SK-N-SH (cell line): Measurements from ENCODE around the gene DOK3. TPM values are rescaled to one million over a fixed set of nuclear protein-coding genes. Genes with fewer than 3 reads are reported as not detected.
A peak's percentile ranks its signal among the peaks of the same experiment; 100 is the strongest.

Experiments
- CTCF ChIA-PET: fragments of 300-600, 350-600 bp; formaldehyde crosslinking; extraction: SDS; loops from one replicate; lab custom pipeline; 2021; lab: Yijun Ruan, JAX
- POLR2A ChIA-PET: fragments of 350-600 bp; sonication (Branson Sonifier 250); formaldehyde crosslinking; extraction: SDS; loops from one replicate; lab custom pipeline; 2020; ENCODE audit warnings: antibody characterized with exemption, inconsistent platforms; lab: Yijun Ruan, JAX
- DNase-seq: peaks from one replicate; pipeline ENCODE4 v3.0.0; 2012
- H2AFZ ChIP-seq: fragments of 200-600 bp; sonication (generic); 2 replicates; pipeline ENCODE4 v1.8.1; 2016; ENCODE audit warnings: antibody characterized with exemption, mild to moderate bottlenecking, low read depth
- H3F3A ChIP-seq: fragments of 200-600 bp; sonication (generic); replicated peaks from 2 replicates; pipeline ENCODE3; 2016; ENCODE audit warnings: antibody characterized with exemption, mild to moderate bottlenecking; ENCODE audit not compliant: insufficient read depth
- H3K27ac ChIP-seq, 2 experiments: fragments of 200-500 bp in 1 of 2; fragments of 200-600 bp in 1 of 2; sonication (Bioruptor generic) in 1 of 2; sonication (generic), shearing (Covaris generic) in 1 of 2; 2 replicates each; pipeline versions ENCODE4 v1.5.1 to v1.6.1; 2014 to 2016; ENCODE audit warnings: low read depth in 2 of 2, inconsistent platforms in 1 of 2, low read length in 1 of 2, mild to moderate bottlenecking in 1 of 2, mixed read lengths in 1 of 2
- H3K27me3 ChIP-seq: fragments of 200-600 bp; sonication (generic), shearing (Covaris generic); 2 replicates; pipeline ENCODE4 v1.6.1; 2016; ENCODE audit warnings: mixed run types; ENCODE audit not compliant: insufficient read depth
- H3K36me3 ChIP-seq, 2 experiments: fragments of 200-500 bp in 1 of 2; fragments of 200-600 bp in 1 of 2; sonication (Bioruptor generic) in 1 of 2; sonication (generic) in 1 of 2; replicated peaks in 1 of 2; 2 replicates each; pipeline versions ENCODE3 to v1.5.1; 2014 to 2016; ENCODE audit warnings: low read length in 1 of 2, mild to moderate bottlenecking in 1 of 2; ENCODE audit not compliant: insufficient read depth in 2 of 2, control insufficient read depth in 1 of 2
- H3K4me1 ChIP-seq, 2 experiments: fragments of 200-500 bp in 1 of 2; fragments of 200-600 bp in 1 of 2; sonication (Bioruptor generic) in 1 of 2; sonication (generic), shearing (Covaris generic) in 1 of 2; 2 replicates each; pipeline versions ENCODE4 v1.5.1 to v1.6.1; 2014 to 2016; ENCODE audit warnings: low read depth in 1 of 2, low read length in 1 of 2, mixed run types in 1 of 2; ENCODE audit not compliant: insufficient read depth in 2 of 2, control insufficient read depth in 1 of 2
- H3K4me2 ChIP-seq: fragments of 200-600 bp; sonication (generic), shearing (Covaris generic); 2 replicates; pipeline ENCODE4 v1.6.1; 2017; ENCODE audit warnings: mixed run types
- H3K4me3 ChIP-seq, 2 experiments: fragments of 200-500 bp in 1 of 2; fragments of 200-600 bp in 1 of 2; sonication (Bioruptor generic) in 1 of 2; sonication (generic), shearing (Covaris generic) in 1 of 2; 2 replicates each; pipeline versions ENCODE4 v1.5.1 to v1.8.1; 2014 to 2016; ENCODE audit warnings: low read depth in 2 of 2, inconsistent platforms in 1 of 2, low read length in 1 of 2, mild to moderate bottlenecking in 1 of 2, mixed read lengths in 1 of 2, moderate library complexity in 1 of 2
- H3K79me2 ChIP-seq: fragments of 200-600 bp; sonication (generic); 2 replicates; pipeline ENCODE4 v1.8.1; 2017; ENCODE audit warnings: mild to moderate bottlenecking; ENCODE audit not compliant: insufficient read depth
- H3K9ac ChIP-seq: fragments of 200-600 bp; sonication (generic); 2 replicates; pipeline ENCODE4 v1.6.1; 2017; ENCODE audit warnings: mixed run types
- H3K9me2 ChIP-seq: fragments of 200-600 bp; sonication (generic); 2 replicates; pipeline ENCODE4 v1.6.1; 2017; ENCODE audit warnings: mixed run types
- H3K9me3 ChIP-seq: fragments of 200-600 bp; sonication (generic); 2 replicates; pipeline ENCODE4 v1.6.1; 2017; ENCODE audit warnings: mixed run types, mild to moderate bottlenecking, moderate library complexity
- H4K20me1 ChIP-seq: fragments of 200-600 bp; sonication (generic); 2 replicates; pipeline ENCODE4 v1.6.1; 2017; ENCODE audit warnings: mild to moderate bottlenecking, mixed run types; ENCODE audit not compliant: insufficient read depth
- FOSL2 ChIP-seq: IDR thresholded peaks from 2 replicates; pipeline ENCODE4 v1.4.0; 2012; ENCODE audit warnings: low read depth, mild to moderate bottlenecking, moderate library complexity, borderline replicate concordance
- GABPA ChIP-seq: IDR thresholded peaks from 2 replicates; pipeline ENCODE4 v1.4.0; 2012; ENCODE audit warnings: low read depth, mild to moderate bottlenecking
- GATA2 ChIP-seq: sonication (generic); formaldehyde crosslinking; IDR thresholded peaks from 2 replicates; pipeline ENCODE4 v1.5.0; 2020; ENCODE audit warnings: mild to moderate bottlenecking, missing genetic modification reagents
- JUND ChIP-seq: IDR thresholded peaks from 2 replicates; pipeline ENCODE4 v1.4.0; 2012
- POLR2AphosphoS5 ChIP-seq: IDR thresholded peaks from 2 replicates; pipeline ENCODE4 v1.6.1; 2012; ENCODE audit warnings: low read depth, low read length
- RFX5 ChIP-seq: IDR thresholded peaks from 2 replicates; pipeline ENCODE4 v1.6.1; 2012; ENCODE audit warnings: mild to moderate bottlenecking, improper control_type of control experiment, low read length
- RXRA ChIP-seq: IDR thresholded peaks from 2 replicates; pipeline ENCODE4 v1.4.0; 2012; ENCODE audit warnings: low read depth, mild to moderate bottlenecking, borderline replicate concordance
- SMC3 ChIP-seq: IDR thresholded peaks from 2 replicates; pipeline ENCODE4 v1.6.1; 2012; ENCODE audit warnings: low read depth, low read length, improper control_type of control experiment
- TAF1 ChIP-seq: IDR thresholded peaks from 2 replicates; pipeline ENCODE4 v1.6.1; 2012; ENCODE audit warnings: low read depth, mild to moderate bottlenecking, low read length, moderate library complexity, borderline replicate concordance
- WGBS: methylation state at CpG from one replicate; pipeline ENCODE4 v1.1.6; 2017; ENCODE audit warnings: low lambda C conversion rate; 5-methylcytosine and 5-hydroxymethylcytosine counted together
- polyA plus RNA-seq, 3 experiments: library from polyadenylated mRNA; depleted of rRNA; stranded (reverse); fragments of >200 nt; gene quantifications; 2 replicates each; pipeline ENCODE4 v1.2.3, GENCODE V29; 2012
- TF ChIP-seq, protein P1 (sequence below): fragments of 200-600 bp; sonication (generic); IDR thresholded peaks from 2 replicates; pipeline ENCODE4 v1.6.1; 2017; ENCODE audit warnings: antibody characterized with exemption, mild to moderate bottlenecking, moderate library complexity
- TF ChIP-seq, protein P2 (sequence below): fragments of 150-350 bp; IDR thresholded peaks from 2 replicates; pipeline ENCODE4 v1.6.1; 2017; ENCODE audit warnings: antibody characterized with exemption, low read length, low read depth, borderline replicate concordance
- TF ChIP-seq, protein P3 (sequence below): IDR thresholded peaks from 2 replicates; pipeline ENCODE4 v1.4.0; 2012; ENCODE audit warnings: low read depth
- TF ChIP-seq, protein P4 (sequence below): IDR thresholded peaks from 2 replicates; pipeline ENCODE4; 2012

The DOK3 gene
- polyA plus RNA-seq, 1 of the 3 experiments (the other 2 are of a cell fraction), result 2.2 TPM

DNA sequence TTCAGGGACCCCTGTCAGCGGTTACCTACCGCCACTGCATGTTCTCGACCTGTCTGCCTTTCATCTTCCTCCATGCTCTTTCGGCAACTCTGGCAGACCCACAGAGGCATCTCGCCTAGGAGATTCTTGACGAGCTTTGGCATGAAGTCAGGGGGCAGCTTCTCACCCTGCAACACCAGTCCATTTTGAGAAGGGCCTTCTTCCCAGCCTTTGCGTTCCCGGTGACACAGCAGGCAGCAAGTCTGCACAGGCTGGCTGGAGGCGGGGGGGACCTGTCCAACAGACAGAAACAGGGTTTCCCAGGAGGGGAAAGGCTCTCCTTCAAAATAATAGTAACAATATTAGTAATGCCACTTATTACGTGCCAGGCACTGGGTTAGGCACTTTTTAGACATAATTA, 29.2 kb upstream of the DOK3 start:
- Histone ChIP-seq H4K20me1 (peaks cover 34% of the 10 kb centered on the region), H3K4me2 (no peak overlapping the region), H3F3A (peaks cover 23% of the 10 kb centered on the region), H3K9me2 (no peaks in the 10 kb centered on the region), H3K79me2 (peaks cover 74% of the 10 kb centered on the region), H3K9me3 (no peaks in the 10 kb centered on the region), H3K4me1 (peaks cover 10 to 15% of the 10 kb centered on the region in 2 experiments; a peak in 2 of 4 replicates), H3K9ac (no peak overlapping the region), H3K4me3 (no peak overlapping the region), H2AFZ (no peak overlapping the region), H3K27me3 (no peaks in the 10 kb centered on the region), H3K36me3 (peaks cover 24 to 37% of the 10 kb centered on the region in 2 experiments), H3K27ac (peak overlapping the region in 1 of 2 experiments; percentile 68; a peak in 1 of 4 replicates)
- no peak for DNase-seq
- WGBS, result 93% methylated on average over 10 of the region's 10 CpGs
- POLR2A ChIA-PET, result no interaction called here
- CTCF ChIA-PET, result interaction anchor here (0.7 to 1.6 kb wide), 2 partner anchors 38 to 135 kb away, joined by 3 to 5 read pairs; no protein-coding TSS in a partner anchor
- TF ChIP-seq POLR2AphosphoS5 (no peak), FOSL2 (no peak), TAF1 (no peak), RXRA (no peak), GABPA (no peak), RFX5 (no peak), SMC3 (no peak), GATA2 (no peak), JUND (no peak)
- TF ChIP-seq, protein P1, sequence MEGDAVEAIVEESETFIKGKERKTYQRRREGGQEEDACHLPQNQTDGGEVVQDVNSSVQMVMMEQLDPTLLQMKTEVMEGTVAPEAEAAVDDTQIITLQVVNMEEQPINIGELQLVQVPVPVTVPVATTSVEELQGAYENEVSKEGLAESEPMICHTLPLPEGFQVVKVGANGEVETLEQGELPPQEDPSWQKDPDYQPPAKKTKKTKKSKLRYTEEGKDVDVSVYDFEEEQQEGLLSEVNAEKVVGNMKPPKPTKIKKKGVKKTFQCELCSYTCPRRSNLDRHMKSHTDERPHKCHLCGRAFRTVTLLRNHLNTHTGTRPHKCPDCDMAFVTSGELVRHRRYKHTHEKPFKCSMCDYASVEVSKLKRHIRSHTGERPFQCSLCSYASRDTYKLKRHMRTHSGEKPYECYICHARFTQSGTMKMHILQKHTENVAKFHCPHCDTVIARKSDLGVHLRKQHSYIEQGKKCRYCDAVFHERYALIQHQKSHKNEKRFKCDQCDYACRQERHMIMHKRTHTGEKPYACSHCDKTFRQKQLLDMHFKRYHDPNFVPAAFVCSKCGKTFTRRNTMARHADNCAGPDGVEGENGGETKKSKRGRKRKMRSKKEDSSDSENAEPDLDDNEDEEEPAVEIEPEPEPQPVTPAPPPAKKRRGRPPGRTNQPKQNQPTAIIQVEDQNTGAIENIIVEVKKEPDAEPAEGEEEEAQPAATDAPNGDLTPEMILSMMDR, result no peak
- TF ChIP-seq, protein P2, sequence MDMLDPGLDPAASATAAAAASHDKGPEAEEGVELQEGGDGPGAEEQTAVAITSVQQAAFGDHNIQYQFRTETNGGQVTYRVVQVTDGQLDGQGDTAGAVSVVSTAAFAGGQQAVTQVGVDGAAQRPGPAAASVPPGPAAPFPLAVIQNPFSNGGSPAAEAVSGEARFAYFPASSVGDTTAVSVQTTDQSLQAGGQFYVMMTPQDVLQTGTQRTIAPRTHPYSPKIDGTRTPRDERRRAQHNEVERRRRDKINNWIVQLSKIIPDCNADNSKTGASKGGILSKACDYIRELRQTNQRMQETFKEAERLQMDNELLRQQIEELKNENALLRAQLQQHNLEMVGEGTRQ, result no peak
- TF ChIP-seq, protein P3, sequence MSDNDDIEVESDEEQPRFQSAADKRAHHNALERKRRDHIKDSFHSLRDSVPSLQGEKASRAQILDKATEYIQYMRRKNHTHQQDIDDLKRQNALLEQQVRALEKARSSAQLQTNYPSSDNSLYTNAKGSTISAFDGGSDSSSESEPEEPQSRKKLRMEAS, result no peak
- TF ChIP-seq, protein P4, sequence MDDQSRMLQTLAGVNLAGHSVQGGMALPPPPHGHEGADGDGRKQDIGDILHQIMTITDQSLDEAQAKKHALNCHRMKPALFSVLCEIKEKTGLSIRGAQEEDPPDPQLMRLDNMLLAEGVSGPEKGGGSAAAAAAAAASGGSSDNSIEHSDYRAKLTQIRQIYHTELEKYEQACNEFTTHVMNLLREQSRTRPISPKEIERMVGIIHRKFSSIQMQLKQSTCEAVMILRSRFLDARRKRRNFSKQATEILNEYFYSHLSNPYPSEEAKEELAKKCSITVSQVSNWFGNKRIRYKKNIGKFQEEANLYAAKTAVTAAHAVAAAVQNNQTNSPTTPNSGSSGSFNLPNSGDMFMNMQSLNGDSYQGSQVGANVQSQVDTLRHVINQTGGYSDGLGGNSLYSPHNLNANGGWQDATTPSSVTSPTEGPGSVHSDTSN, result no peak
